Omental fat pad (tissue), 4 donors: ENCODE results near the gene CCDC172. TPM values are rescaled to one million over a fixed set of nuclear protein-coding genes. Genes with fewer than 3 reads are reported as not detected.

ENCODE experiments used
- ATAC-seq: fragments of 150-250 bp; one replicate; pipeline ENCODE4 v1.9.1; 2016; ENCODE audit warnings: mild to moderate bottlenecking, moderate library complexity; ENCODE audit not compliant: low FRiP score
- DNase-seq: peaks from one replicate; pipeline ENCODE4 v3.0.0-alpha.2; 2019; ENCODE audit warnings: low spot score
- CTCF ChIP-seq, 3 donors: fragments of 450-650 bp; IDR thresholded peaks; one replicate each; pipeline ENCODE4 v1.5.1; 2016 to 2017; ENCODE audit warnings: antibody characterized with exemption in 3 of 3, mild to moderate bottlenecking in 3 of 3, moderate library complexity in 2 of 3
- total RNA-seq, 4 donors: library from RNA; depleted of rRNA; stranded (reverse); fragments of >200 nt; gene quantifications; one replicate each; pipeline ENCODE4 v1.1.0, GENCODE V29; 2016

The CCDC172 gene
- total RNA-seq, 4 donors from 2014 or later = not detected

GRCh38 chr10:116289652-116290051, 34.6 kb upstream of the CCDC172 start:
- DNase-seq (no peak), ATAC-seq (no peak)
- TF ChIP-seq CTCF (IDR thresholded peaks at IDR 0.05) = no peak

- TF ChIP-seq CTCF (IDR thresholded peaks at IDR 0.05) = no peak
- DNase-seq = no peak
- ATAC-seq = no peak
These were observed 31.8 kb upstream of the CCDC172 start for GRCh38 chr10:116292493-116292892.

- no peak for ATAC-seq
- no peak for DNase-seq
- TF ChIP-seq CTCF (IDR thresholded peaks at IDR 0.05) = no peak
These were observed 27.9 kb upstream of the CCDC172 start for GRCh38 chr10:116296291-116296721.

- ATAC-seq (no peak), DNase-seq (no peak)
- no peak for TF ChIP-seq CTCF (IDR thresholded peaks at IDR 0.05)
These were observed 25.7 kb upstream of the CCDC172 start for GRCh38 chr10:116298586-116298985.

- no peak for DNase-seq
- no peak for ATAC-seq
- no peak for TF ChIP-seq CTCF (IDR thresholded peaks at IDR 0.05)
These were observed 23.7 kb upstream of the CCDC172 start for GRCh38 chr10:116300542-116300941.

GRCh38 chr10:116304923-116305322, 19.3 kb upstream of the CCDC172 start:
- no peak for TF ChIP-seq CTCF (IDR thresholded peaks at IDR 0.05)
- no peak for DNase-seq
- no peak for ATAC-seq

GRCh38 chr10:116306847-116307246, 17.4 kb upstream of the CCDC172 start:
- DNase-seq (no peak), ATAC-seq (no peak)

More at GRCh38 chr10:116306847-116307246, 17.4 kb upstream of the CCDC172 start:
- no peak for TF ChIP-seq CTCF (IDR thresholded peaks at IDR 0.05)
